Panc1 (cell line): Measurements from ENCODE around the gene MRE11. TPM values are rescaled to one million over a fixed set of nuclear protein-coding genes. Genes with fewer than 3 reads are reported as not detected.
A peak's percentile ranks its signal among the peaks of the same experiment; 100 is the strongest.

Source experiments
- ATAC-seq: fragments of 200-7000 bp; cut with Tn5 transposase; 2 replicates; pipeline ENCODE4 v1.9.1; 2020; ENCODE audit warnings: mild to moderate bottlenecking, moderate library complexity
- BruUV-seq: library from RNA; stranded (reverse); fragments of 400-500 nt; replicated peaks from 2 replicates; lab custom pipeline; 2021; lab: Mats Ljungman, UMichigan
- CTCF ChIA-PET: fragments of 300-600 bp; sonication (Branson Sonifier 250); formaldehyde crosslinking; loops from one replicate; lab custom pipeline; 2022; ENCODE audit warnings: antibody characterized with exemption; lab: Charles Lee
- POLR2A ChIA-PET: fragments of 300-600 bp; sonication (Branson Sonifier 250); formaldehyde crosslinking; loops from one replicate; lab custom pipeline; 2022; ENCODE audit warnings: antibody characterized with exemption; lab: Charles Lee
- DNase-seq: peaks from one replicate; pipeline ENCODE4 v3.0.0-alpha.2; 2010; ENCODE audit warnings: low read depth, low spot score
- H3K27ac ChIP-seq: 2 replicates; pipeline ENCODE4 v1.5.1; 2011; ENCODE audit warnings: mild to moderate bottlenecking, low read length, inconsistent platforms
- H3K27me3 ChIP-seq: fragments of 200-500 bp; sonication (Bioruptor generic); 2 replicates; pipeline ENCODE4 v1.6.0; 2014; ENCODE audit warnings: low read length, inconsistent platforms; ENCODE audit not compliant: control insufficient read depth, insufficient read depth
- H3K36me3 ChIP-seq: fragments of 200-500 bp; sonication (Bioruptor generic); 2 replicates; pipeline ENCODE4 v1.5.1; 2014; ENCODE audit warnings: inconsistent platforms, mild to moderate bottlenecking, low read length, moderate library complexity; ENCODE audit not compliant: control insufficient read depth, insufficient read depth
- H3K4me1 ChIP-seq: 2 replicates; pipeline ENCODE4 v1.5.1; 2011; ENCODE audit warnings: inconsistent platforms, mild to moderate bottlenecking, low read length, moderate library complexity; ENCODE audit not compliant: control insufficient read depth, insufficient read depth
- H3K4me3 ChIP-seq, 2 experiments: 2 replicates each; pipeline ENCODE4 v1.5.1; 2011 to 2012; ENCODE audit warnings: low read depth in 2 of 2, low read length in 2 of 2, mild to moderate bottlenecking in 2 of 2, inconsistent platforms in 1 of 2, moderate library complexity in 1 of 2
- H3K9me3 ChIP-seq: fragments of 200-500 bp; sonication (Bioruptor generic); 2 replicates; pipeline ENCODE4 v1.5.1; 2014; ENCODE audit warnings: low read depth, mild to moderate bottlenecking, inconsistent platforms, low read length, moderate library complexity; ENCODE audit not compliant: control insufficient read depth, insufficient read depth
- POLR2AphosphoS5 ChIP-seq: IDR thresholded peaks from 2 replicates; pipeline ENCODE4 v1.6.1; 2012; ENCODE audit warnings: mild to moderate bottlenecking, low read depth, low read length, moderate library complexity
- SIN3A ChIP-seq: IDR thresholded peaks from 2 replicates; pipeline ENCODE4 v1.6.1; 2012; ENCODE audit warnings: low read depth, mild to moderate bottlenecking, low read length, moderate library complexity, borderline replicate concordance; ENCODE audit not compliant: insufficient read depth
- TCF7L2 ChIP-seq: IDR thresholded peaks from 2 replicates; pipeline ENCODE4 v1.6.1; 2011; ENCODE audit warnings: mild to moderate bottlenecking, low read depth, low read length, inconsistent platforms
- in situ Hi-C: cut with HindIII; loops from 2 replicates; pipeline ENCODE4 v1.10.0; 2016; ENCODE audit warnings: low sequenced_read_pairs, low pct_unique_long_range_greater_than_20kb
- intact Hi-C: fragments of 100-400 bp; cut with micrococcal nuclease; formaldehyde crosslinking; loops from one replicate; pipeline ENCODE4 v1.10.0; 2022; ENCODE audit not compliant: unreplicated experiment
- total RNA-seq: library from RNA; stranded (reverse); gene quantifications from one replicate; pipeline ENCODE4 v1.2.1, GENCODE V29; 2021; ENCODE audit not compliant: unreplicated experiment
- TF ChIP-seq, protein P1 (sequence below), 2 experiments: IDR thresholded peaks; 2 replicates each; pipeline ENCODE4 v1.6.1; 2011 to 2012; ENCODE audit warnings: low read depth in 2 of 2, control low read depth in 1 of 2, low read length in 1 of 2, mild to moderate bottlenecking in 1 of 2, moderate library complexity in 1 of 2; ENCODE audit not compliant: insufficient read depth in 1 of 2
- TF ChIP-seq, protein P2 (sequence below): fragments of 450-650 bp; IDR thresholded peaks from 2 replicates; pipeline ENCODE4 v1.5.1; 2017; ENCODE audit warnings: mild to moderate bottlenecking

MRE11 gene
- total RNA-seq, 1 experiment from 2014 or later = 35.0 TPM

DNA sequence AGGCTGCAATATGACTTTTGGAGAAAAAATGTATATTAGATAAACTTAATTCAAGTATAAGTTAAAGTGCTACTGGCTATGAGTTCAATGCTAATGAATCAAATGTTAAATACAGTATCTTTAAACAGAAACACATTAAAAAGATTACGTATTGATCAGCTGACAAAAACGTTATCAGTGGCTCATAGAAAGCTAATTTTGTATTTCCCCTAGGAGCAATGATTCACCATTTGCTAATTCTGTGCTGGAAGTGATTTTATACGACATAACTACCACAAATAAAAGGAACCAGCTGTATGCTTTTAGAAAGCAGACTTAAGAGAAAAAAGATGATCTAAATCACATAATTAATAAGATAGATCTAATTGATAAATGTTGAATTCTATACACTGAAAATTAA is 43.6 kb downstream of the MRE11 start:
- H3K4me3 ChIP-seq = no peak overlapping the region
- no TSS peak for BruUV-seq
- no peak overlapping the region for H3K27ac ChIP-seq
- CTCF ChIA-PET = no interaction called here
- intact Hi-C loops (no loop called here), in situ Hi-C loops (no loop called here)
- peaks cover 2% of the 10 kb centered on the region; the same call in 1 of the 2 replicates for H3K36me3 ChIP-seq
- DNase-seq (peak; percentile 18), ATAC-seq (no peak)
- TF ChIP-seq, protein P1, sequence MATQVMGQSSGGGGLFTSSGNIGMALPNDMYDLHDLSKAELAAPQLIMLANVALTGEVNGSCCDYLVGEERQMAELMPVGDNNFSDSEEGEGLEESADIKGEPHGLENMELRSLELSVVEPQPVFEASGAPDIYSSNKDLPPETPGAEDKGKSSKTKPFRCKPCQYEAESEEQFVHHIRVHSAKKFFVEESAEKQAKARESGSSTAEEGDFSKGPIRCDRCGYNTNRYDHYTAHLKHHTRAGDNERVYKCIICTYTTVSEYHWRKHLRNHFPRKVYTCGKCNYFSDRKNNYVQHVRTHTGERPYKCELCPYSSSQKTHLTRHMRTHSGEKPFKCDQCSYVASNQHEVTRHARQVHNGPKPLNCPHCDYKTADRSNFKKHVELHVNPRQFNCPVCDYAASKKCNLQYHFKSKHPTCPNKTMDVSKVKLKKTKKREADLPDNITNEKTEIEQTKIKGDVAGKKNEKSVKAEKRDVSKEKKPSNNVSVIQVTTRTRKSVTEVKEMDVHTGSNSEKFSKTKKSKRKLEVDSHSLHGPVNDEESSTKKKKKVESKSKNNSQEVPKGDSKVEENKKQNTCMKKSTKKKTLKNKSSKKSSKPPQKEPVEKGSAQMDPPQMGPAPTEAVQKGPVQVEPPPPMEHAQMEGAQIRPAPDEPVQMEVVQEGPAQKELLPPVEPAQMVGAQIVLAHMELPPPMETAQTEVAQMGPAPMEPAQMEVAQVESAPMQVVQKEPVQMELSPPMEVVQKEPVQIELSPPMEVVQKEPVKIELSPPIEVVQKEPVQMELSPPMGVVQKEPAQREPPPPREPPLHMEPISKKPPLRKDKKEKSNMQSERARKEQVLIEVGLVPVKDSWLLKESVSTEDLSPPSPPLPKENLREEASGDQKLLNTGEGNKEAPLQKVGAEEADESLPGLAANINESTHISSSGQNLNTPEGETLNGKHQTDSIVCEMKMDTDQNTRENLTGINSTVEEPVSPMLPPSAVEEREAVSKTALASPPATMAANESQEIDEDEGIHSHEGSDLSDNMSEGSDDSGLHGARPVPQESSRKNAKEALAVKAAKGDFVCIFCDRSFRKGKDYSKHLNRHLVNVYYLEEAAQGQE (IDR thresholded peaks at IDR 0.05; ENCODE audit: insufficient read depth in 1 of 2, low read depth in 2 of 2, low read length in 1 of 2) = no peak
- TF ChIP-seq POLR2AphosphoS5 = no peak
- TF ChIP-seq TCF7L2 = no peak
- no peak for TF ChIP-seq SIN3A
- TF ChIP-seq, protein P2, sequence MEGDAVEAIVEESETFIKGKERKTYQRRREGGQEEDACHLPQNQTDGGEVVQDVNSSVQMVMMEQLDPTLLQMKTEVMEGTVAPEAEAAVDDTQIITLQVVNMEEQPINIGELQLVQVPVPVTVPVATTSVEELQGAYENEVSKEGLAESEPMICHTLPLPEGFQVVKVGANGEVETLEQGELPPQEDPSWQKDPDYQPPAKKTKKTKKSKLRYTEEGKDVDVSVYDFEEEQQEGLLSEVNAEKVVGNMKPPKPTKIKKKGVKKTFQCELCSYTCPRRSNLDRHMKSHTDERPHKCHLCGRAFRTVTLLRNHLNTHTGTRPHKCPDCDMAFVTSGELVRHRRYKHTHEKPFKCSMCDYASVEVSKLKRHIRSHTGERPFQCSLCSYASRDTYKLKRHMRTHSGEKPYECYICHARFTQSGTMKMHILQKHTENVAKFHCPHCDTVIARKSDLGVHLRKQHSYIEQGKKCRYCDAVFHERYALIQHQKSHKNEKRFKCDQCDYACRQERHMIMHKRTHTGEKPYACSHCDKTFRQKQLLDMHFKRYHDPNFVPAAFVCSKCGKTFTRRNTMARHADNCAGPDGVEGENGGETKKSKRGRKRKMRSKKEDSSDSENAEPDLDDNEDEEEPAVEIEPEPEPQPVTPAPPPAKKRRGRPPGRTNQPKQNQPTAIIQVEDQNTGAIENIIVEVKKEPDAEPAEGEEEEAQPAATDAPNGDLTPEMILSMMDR = no peak
- POLR2A ChIA-PET = no interaction called here
- no peaks in the 10 kb centered on the region for H3K27me3 ChIP-seq
- 0 out of 2 replicates have a peak, but pooled peaks cover 2% of the 10 kb centered on the region for H3K4me1 ChIP-seq
- no peaks in the 10 kb centered on the region for H3K9me3 ChIP-seq

DNA sequence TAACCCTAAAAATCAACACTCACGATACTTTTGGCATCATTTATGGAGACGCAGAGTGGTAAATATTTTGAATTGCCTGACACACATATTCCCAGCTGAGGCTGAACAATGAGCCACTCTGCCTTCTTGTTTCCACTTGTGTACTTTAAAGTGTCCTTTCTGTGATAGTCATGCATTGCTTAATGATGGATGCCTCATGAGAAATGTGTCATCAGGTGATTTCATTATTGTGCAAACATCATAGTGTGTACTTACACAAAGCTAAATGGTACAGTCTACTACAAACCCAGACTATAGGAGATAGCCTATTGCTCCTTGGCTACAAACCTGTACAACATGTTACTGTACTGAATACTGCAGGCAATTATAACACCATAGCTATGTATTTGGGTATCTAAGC is 44.2 kb downstream of the MRE11 start:
- DNase-seq (peak; percentile 99), ATAC-seq (peak; percentile 95)
- Histone ChIP-seq H3K9me3 (no peaks in the 10 kb centered on the region), H3K4me3 (no peak overlapping the region), H3K4me1 (0 out of 2 replicates have a peak, but pooled peaks cover 2% of the 10 kb centered on the region), H3K36me3 (peaks cover 3% of the 10 kb centered on the region; the same call in 1 of the 2 replicates), H3K27me3 (no peaks in the 10 kb centered on the region), H3K27ac (no peak overlapping the region)
- no TSS peak for BruUV-seq
- ChIA-PET CTCF (no interaction called here), POLR2A (no interaction called here)
- in situ Hi-C loops = no loop called here
- TF ChIP-seq POLR2AphosphoS5 = no peak
- TF ChIP-seq, protein P1 (IDR thresholded peaks at IDR 0.05; ENCODE audit: insufficient read depth in 1 of 2, low read depth in 2 of 2, low read length in 1 of 2) = no peak
- TF ChIP-seq, protein P2 = no peak
- no peak for TF ChIP-seq TCF7L2
- TF ChIP-seq SIN3A = no peak
- intact Hi-C loops = no loop called here
